Right kidney (tissue), 1 donor: ENCODE measurements around the gene LAMTOR3.

Source experiments
- DNase-seq: peaks from one replicate; pipeline ENCODE4 v3.0.0-alpha.2; 2016

LAMTOR3 gene

DNA sequence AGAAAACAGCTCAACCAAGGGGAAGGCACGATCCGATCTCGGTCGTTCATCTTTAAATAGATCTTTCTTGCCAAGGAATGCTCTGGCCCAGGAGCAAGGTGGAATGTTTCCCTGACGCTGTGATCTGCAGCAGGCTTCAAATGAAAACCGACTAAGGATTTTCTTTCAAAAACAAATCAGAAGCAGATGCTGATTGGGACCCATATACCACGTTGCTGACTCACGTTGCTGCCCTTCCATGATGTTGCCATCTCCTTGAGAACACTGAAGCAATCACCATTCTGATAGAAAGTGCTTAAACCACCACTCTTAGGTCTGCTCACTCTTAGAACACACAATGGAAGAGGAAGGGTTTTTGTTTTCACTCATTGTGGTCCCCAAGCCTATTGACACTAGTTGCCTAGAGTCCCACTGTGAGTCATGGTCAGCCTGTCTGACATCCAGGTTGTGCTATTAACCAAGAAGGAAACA is 26.1 kb downstream of the LAMTOR3 start:
- DNase-seq, result no peak

DNA sequence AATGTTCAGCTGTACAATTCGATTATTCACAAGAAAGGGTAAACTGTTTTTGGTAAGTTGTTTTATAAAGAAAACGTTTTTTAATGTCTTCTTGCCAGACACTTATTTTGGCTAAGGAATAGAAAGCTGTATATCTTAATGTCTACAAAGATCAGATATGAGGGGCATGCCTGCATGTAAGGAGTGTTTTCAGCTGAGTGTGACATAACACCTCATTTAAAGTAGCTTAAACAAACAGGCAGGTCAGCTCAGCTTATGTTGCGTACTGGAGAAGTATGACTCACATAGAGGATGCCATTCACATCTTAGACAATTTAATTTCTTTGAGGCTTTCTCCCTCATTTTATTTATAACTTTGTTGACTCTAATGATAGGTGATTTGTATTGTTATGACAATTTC is 30.4 kb downstream of the LAMTOR3 start:
- DNase-seq, result no peak

DNA sequence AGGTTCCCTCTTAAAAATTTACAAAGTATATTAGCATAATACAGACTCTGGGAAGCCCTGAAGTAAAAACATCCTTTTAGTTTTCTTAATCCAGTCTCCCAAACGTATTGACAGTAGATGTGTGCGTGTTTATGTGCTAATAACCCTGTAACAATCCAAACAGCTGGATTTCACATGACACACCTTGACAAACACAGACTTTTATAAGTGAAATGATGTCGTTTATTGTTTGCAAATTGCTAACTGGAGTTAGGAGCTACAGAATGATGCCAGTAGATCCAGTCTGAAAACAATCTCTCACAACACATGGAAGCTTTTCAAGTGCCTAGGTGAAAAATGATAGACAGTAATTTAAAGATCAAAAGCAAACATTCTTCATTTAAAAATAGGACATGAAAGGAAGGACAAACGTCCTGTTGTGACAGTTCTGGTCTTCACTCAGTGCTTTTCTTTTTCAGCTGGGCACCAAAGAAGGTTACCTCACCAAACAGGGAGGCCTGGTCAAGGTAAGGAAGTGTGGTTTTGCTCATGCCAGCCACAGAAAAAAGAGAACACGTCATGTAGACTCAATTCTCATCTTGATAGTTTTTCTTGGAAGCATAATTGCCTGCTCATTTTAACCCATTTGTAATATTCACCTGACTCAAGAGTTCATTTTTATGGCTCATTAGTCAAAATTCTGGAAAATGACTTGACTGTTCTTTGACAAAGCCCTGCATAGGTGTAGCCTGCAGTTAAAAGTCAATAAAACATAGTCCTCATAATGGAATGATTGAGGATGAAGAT is 32.9 kb downstream of the LAMTOR3 start:
- no peak for DNase-seq

DNA sequence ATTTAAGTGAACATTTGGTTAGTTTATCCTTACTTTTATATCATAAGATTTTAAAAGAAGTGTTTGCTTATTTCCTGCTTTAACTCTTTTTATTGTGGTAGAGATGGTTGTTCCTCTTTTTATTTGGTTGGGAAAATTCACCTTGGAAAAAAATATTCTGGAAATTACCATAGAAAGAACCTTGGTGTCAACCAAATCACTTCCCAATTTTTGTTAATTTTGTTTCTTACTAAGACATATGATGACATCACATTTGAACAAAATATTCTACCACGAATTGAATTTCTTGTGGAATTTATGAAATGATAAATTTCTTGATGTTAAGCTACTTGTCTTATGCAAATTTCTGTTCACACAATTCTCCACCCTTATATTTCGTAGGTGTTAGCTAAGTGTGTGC is 33.7 kb downstream of the LAMTOR3 start:
- DNase-seq, result no peak

DNA sequence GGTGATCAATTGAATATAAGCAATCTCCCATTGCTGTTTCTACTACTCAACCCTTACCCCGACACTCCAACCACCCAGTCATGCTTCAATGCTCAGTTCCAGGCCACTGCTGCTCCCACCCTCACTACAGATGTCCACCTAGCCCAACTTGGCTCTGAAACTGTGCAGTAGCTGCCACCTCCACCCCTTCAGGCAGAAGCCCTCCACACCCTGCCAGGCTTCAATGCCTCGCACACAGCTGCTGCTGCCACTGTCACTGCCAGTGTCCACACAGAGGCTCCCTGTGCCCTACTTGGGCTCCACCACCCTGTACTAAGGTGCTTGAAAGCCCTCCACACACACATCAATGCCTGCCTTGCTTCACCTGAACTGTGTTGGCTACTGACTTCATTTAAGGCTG is 34.6 kb downstream of the LAMTOR3 start:
- DNase-seq, result no peak

DNA sequence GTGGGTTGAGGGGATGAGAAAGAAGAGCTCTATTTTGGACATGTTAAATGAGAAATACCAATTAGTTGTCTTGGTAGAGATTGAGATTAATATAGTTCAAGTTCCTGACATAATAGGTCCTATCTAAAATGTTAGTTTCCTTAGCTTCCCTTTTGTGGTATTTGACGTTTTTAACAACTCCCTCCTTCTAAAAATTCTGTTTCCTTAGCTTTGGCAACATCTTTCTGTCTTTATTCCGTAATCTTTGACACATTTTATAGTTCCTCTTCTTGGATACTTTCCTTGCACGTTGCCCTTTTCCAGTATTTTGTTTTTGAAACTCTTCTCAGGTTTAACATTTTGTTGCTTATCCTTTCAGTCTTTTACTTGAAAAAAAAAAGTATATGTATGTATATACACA is 36.9 kb downstream of the LAMTOR3 start:
- no peak for DNase-seq

DNA sequence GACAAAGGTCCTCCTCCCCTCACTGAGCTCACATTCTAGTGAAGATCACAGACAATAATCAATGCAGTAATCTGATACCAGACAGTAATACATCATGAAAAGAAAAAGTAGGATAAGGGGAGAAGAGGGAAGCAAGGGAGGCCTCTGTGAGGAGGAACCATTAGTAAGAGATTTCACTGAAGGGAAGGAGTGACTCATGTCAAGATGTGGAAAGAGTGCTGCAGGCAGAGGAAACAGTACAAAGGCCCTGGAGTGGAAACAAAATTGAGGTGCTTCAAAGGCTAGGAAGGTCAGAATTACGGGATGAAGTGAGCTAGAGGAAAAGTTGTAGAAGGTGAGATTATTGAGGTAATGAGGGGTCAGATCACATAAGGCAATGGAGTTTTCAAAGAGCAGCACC is 38.1 kb downstream of the LAMTOR3 start:
- no peak for DNase-seq

DNA sequence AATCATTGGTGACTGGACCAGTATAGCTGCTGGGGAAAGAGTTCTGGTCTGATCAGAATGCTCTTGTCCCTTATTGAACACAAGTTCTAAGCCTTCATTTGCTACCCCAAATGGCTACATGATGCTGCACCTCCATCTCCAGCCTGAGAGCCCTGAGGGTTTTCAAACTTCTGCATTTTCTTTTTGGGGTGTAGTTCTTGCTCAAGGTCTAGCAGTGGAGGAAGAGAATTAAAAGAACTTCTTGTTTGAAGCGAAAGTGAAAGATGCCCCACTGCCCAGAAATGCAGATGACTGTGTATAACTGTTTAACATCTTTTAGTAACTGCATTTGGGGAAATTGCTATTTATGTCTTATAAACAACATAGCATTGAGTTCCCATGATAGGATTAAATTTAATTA is 38.5 kb downstream of the LAMTOR3 start:
- no peak for DNase-seq

DNA sequence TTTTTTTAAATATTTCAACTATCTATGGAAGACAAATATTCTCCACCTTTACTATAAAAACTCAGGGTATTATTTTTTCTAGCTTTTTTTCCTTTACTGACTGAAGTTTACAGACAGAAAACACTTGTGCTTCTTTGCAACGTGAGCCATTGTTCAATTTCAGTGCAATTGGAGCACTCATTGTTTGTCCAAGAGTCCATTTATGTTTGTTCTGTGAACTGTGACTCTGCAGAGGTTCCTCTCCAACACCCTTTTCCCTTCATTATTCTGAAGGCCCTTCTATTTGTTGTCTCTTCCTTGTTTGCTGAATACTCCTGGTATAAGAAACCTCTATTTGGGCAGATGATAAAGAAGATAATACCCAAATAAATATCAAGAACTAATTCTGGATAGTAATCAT is 40.2 kb downstream of the LAMTOR3 start:
- DNase-seq, result no peak

DNA sequence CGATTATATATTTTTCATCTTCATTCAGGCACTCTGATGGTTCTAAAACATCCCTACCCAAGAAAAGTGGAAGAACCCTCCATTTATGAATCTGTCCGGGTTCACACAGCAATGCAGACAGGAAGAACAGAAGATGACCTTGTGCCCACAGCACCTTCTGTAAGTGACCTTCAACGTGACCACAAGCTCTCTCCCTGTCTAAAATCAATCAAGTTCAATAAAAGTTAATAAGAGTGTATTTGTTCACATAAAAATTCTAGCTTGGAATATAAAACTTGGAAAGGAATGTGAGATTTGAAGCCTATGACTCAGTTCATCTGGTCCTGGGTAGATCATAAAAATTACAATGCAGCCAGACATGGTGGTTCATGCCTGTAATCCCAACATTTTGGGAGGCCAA is 41.0 kb downstream of the LAMTOR3 start:
- DNase-seq, result no peak

DNA sequence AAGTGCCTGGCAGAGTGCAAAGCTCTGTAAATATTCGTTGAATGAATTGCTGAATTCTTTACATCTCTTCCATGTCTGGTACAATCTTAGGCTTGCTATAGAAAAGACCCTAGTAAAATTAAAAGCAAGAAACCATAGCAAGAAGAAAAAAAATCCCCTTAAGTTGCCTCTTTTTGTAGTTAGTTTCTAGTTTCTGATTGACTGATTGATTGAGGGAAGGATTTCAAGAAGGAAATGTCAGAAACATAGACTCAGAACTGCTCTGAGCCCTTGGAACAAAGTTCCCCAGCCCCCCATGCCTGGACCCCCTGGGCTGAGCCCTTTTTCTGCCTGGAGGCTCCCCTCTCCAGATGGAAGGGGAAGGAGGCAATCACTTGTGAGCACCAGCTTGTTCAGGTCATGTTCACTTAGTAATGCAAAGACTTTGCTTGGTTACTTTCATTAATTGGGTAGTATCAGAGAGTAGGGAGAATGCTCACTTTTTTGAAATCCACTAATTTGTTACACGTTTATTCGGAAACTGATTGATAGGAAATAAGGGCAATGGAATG is 42.0 kb downstream of the LAMTOR3 start:
- DNase-seq, result no peak

DNA sequence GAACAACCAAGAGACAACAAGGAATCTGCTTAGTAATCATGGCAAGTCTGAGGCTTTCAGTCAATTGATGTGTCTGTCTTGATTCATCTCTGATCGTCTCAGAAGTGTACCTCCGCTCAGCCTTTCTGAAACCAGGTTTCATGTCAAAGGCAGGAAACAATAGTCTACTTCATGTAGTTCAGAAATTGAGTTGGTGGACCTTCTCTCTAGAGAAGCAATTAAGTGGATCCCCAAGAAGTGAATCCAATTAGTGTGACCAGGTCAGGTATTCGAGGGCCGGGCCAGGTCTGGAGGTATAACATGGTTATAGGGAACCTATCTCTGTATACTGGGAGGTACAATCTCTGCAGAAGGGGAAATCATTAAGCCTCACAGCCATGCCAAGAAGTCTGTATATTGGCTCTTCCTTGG is 45.6 kb downstream of the LAMTOR3 start:
- no peak for DNase-seq

DNA sequence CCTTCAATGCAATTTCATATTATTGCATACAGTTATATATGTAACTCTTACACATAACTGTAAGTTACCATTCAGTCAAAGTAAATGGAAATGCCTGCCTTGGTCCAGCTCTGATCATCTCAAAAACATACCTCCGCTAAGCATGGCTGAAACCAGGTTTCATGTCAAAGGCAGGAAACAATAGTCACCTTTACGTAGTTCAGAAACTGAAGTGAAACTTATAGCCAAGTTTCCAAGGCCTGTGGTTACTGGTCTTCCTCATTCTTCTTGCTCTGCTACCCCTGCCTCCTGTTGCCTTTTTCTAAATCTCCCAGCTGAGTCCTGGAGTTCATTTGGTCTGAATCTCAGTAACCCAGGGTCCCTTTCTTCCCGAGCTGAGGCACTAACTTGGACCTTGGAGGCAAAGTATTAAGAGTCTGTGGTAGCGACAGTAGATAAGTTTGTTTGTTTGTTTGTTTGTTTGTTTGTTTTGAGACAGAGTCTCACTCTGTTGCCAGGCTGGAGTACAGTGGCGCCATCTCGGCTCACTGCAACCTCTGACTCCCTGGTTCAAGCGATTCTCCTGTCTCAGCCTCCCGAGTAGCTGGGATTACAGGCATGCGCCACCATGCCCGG is 46.8 kb downstream of the LAMTOR3 start:
- no peak for DNase-seq

DNA sequence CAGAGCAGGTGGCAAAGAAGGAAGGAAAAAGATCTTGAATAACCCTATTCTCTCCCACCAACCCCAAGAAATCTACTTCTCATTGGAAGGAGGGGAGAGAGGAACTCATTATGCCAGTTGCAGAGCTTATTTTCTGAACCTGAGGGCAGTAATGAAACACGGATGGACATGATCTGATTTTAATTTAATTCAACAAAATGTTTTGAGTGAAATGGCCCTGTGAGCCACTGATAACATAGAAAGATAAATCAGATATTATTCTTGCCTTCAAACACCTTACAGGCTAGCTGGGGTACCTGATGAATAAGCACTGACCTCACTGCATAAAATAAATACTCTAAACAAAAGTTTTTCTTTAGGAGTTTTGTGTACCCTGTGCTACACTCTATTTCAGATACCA is 47.3 kb downstream of the LAMTOR3 start:
- DNase-seq, result no peak

DNA sequence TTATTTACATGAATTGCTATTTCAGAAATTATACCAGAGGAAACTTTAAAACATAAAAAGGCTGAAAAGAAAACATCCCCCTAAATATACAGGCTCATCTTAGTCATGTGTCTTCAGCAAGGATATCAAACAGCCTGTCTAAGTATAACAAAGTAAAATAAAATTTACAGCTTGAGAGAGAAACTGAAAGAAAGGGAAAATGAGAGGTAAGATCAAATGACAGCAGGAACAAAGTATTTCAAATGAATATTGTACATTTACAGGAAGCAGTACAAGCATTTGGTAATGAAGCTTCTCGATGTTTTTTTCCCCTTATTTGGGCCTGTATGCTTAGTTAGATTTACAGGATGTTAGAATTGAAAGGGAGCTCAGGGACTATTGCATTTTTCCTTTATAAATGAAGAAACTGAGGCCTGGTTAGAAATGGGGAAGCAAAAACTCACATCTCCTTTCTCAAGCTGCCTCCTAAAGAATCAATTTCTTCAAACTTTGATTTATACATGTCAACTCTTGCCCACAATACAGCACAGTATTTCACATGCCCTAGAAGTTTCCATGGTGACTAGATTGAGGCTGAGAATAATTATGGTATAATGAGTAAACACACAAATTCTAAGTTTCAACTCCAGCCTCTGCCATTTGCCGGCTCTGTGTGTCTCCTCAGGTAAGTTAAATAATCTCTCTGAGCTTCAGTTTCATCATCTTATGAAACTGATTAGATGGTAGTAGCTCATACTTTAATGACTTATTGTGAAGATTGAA is 48.3 kb downstream of the LAMTOR3 start:
- no peak for DNase-seq

DNA sequence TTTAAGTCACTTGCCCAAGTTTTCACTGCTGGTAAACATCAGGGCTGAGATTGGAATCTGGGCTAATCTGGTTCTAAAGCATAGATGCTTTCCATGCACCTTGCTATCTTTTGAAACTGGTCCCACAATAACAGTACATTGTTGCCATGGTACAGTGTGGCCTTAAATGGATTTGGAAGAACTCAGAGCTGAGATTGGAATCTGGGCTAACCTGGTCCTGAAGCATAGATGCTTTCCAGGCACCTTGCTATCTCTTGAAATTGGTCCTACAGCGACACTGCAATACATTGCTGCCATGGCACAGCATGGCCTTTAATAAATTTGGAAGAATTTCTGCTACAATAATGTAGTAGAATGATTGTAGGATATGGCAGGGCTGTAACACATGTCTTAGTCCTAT is 49.0 kb downstream of the LAMTOR3 start:
- DNase-seq, result no peak

DNA sequence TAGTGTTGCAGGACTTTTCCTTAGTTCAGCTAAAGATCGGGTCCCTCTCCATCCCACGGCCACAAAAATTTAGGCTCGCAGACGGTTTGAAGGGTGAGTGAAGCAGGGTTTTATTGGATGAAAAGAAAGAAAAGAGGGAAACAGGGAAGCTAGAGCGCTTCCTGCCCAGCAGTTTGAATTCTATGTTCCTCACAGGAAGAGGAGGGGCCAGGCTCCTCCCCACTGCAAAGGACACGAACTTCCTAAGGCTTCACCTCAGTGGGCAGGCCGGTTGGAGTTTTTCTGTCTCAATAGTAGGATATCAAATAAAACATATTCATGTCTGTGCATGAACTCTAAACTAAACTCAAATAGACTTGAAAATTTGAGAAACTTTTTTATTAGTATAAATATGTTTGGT is 50.2 kb downstream of the LAMTOR3 start:
- no peak for DNase-seq

DNA sequence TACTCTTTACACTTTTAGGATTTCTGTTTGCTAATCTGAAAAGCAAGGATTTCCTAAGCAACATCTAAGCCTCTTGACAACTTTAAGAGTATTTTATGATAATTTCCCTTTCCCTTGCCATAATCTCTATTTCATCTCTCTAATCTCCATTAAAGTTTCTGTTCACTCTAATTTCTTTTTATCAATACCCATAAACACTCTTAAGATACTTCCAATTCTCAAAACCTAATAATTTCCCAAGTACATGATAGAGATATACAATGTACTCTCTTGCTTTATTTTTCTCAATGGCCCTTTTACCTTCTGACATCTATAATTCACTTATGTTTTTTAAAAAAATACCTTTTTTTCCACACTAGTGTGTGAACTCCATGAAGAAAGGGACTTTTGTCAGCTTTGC is 50.8 kb downstream of the LAMTOR3 start:
- DNase-seq, result no peak

DNA sequence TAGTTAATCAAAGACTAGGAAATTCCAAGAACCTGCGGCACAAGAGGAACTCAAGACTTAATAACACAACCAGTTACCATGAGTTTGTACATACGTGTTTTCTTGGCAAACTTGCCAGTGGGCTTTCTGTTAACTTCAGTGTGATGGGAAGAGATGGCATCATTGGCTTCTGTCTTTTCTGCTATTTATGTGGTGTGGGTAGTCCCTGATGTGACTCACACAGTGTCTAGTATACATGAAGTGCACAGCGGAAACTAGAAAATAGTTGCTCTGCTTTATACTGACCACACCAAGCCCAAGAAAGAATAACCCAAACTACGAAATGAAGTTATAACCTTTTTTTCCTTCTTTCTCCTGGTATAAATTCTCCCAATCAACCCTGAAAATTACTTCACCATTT is 53.1 kb downstream of the LAMTOR3 start:
- DNase-seq, result no peak

DNA sequence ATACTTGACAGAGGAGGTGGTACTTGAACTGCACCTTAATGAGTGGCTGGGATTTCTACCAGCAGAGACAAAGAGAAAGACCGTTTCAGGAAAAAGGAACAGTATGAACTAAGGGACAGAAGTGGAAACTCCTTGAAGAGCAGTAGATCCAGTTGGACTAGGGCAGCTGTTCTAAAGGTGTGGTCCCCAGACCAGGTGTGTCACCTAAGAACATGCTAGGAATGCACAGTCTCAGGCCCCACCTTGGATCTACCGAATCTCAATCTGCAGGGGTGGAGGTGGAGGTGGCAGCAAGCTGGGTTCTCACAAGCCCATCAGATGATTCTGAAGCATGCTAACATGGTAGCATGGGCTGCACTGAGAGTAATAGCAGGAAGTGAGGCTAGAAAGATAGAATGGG is 55.3 kb downstream of the LAMTOR3 start:
- no peak for DNase-seq

DNA sequence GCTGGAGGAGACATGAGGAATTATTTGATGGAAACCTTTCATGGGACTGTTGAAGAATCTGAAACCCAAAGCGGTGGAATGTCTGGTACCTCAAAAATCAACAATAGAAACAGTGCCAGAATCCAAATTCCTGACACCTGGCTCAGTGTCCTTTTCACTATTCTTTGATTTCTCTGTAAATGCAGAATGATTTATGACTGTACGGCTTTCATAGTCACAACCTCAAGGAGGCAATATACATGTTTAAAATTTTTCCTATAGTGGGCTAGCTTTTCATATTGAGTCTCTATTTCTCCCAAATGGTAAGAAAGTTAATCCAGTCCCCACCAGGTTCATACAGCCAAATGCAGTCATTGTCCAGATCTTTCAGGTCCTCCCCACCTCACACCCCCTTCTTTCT is 58.3 kb downstream of the LAMTOR3 start:
- DNase-seq, result no peak

DNA sequence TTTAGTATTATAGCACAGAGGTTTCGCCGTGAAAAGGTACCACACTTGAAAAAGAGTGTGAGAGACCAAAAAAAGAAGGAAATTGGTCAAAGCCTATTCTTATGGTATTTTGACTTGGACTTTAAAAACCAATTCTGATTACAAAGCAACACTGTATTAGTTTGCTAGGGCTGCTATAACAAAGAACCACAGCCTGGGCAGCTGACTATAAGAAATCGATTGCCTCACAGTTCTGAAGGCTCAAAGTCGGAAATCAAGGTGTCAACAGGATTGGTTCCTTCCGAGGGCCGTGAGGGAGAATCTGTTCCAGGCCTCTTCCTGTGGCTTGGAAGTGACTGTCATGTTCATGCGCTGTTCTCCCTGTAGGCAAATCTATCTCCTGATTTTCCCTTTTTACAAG is 59.7 kb downstream of the LAMTOR3 start:
- DNase-seq, result no peak

DNA sequence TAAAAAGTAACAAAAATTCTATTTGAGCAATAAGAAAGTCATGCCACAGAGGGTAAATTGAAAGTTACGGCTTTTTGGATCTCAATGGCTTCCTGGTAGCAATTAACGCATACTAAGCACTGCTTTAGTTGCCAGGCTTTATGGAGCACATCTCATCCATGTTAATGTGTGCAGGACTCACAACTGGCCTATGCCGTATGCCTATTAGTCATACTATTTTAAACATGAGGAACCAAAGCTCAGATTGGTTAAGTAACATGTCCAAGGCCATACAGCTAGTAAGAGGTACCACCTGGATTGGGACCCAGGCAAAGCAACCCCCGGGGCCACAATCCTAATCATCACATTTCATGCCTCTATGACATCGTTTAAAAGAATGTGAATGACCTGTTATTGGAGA is 60.5 kb downstream of the LAMTOR3 start:
- no peak for DNase-seq
